Keratinocyte (primary cell): ENCODE results near the gene GAB2. TPM values are rescaled to one million over a fixed set of nuclear protein-coding genes. Genes with fewer than 3 reads are reported as not detected.

ENCODE experiments used
- DNase-seq: peaks from one replicate; pipeline ENCODE4 v3.0.0-alpha.2; 2011; ENCODE audit warnings: low read depth, missing footprints, low spot score
- FAIRE-seq: peaks from 2 replicates; lab custom pipeline; 2011; peaks lifted over from hg19 to GRCh38; lab: Jason Lieb, UNC
- H2AFZ ChIP-seq: 2 replicates; pipeline ENCODE4 v1.6.0; 2012; ENCODE audit warnings: low read length, control low read depth, inconsistent platforms; ENCODE audit not compliant: control insufficient read depth
- H3K27ac ChIP-seq: 2 replicates; pipeline ENCODE4 v1.5.1; 2011; ENCODE audit warnings: low read length; ENCODE audit not compliant: control insufficient read depth, insufficient read depth
- H3K27me3 ChIP-seq: 3 replicates; pipeline ENCODE4 v1.6.0; 2011; ENCODE audit warnings: low read length; ENCODE audit not compliant: control insufficient read depth, insufficient read depth; ENCODE audit errors: extremely low read depth
- H3K36me3 ChIP-seq, 2 experiments: 2 replicates in 1 of 2; 3 replicates in 1 of 2; pipeline ENCODE4 v1.5.1; 2011; ENCODE audit warnings: low read length in 2 of 2, mild to moderate bottlenecking in 1 of 2; ENCODE audit not compliant: control insufficient read depth in 2 of 2, insufficient read depth in 2 of 2; ENCODE audit errors: extremely low read depth in 1 of 2
- H3K4me1 ChIP-seq: 3 replicates; pipeline ENCODE4 v1.5.1; 2011; ENCODE audit warnings: low read length; ENCODE audit not compliant: control insufficient read depth, insufficient read depth; ENCODE audit errors: extremely low read depth
- H3K4me2 ChIP-seq: 3 replicates; pipeline ENCODE4 v1.6.0; 2011; ENCODE audit warnings: low read depth, low read length; ENCODE audit not compliant: control insufficient read depth, insufficient read depth; ENCODE audit errors: extremely low read depth
- H3K4me3 ChIP-seq, 3 experiments: fragments of 200-600 bp in 1 of 3; sonication (generic) in 1 of 3; 2 replicates in 2 of 3; 3 replicates in 1 of 3; pipeline ENCODE4 v1.5.1; 2011 to 2016; ENCODE audit warnings: low read length in 3 of 3, mild to moderate bottlenecking in 3 of 3, control low read depth in 2 of 3, inconsistent platforms in 1 of 3, low read depth in 1 of 3, mixed read lengths in 1 of 3, mixed run types in 1 of 3, moderate library complexity in 1 of 3; ENCODE audit not compliant: control insufficient read depth in 2 of 3, insufficient read depth in 2 of 3; ENCODE audit errors: extremely low read depth in 1 of 3
- H3K79me2 ChIP-seq: 2 replicates; pipeline ENCODE4 v1.6.0; 2012; ENCODE audit warnings: low read length; ENCODE audit not compliant: control insufficient read depth, insufficient read depth
- H3K9ac ChIP-seq: 3 replicates; pipeline ENCODE4 v1.6.0; 2011; ENCODE audit warnings: low read length; ENCODE audit not compliant: control insufficient read depth, insufficient read depth; ENCODE audit errors: extremely low read depth
- H3K9me1 ChIP-seq: 3 replicates; pipeline ENCODE4 v1.6.0; 2011; ENCODE audit warnings: low read length; ENCODE audit not compliant: control insufficient read depth, insufficient read depth; ENCODE audit errors: extremely low read depth
- H3K9me3 ChIP-seq: 2 replicates; pipeline ENCODE4 v1.5.1; 2012; ENCODE audit warnings: low read depth, low read length; ENCODE audit not compliant: control insufficient read depth
- H4K20me1 ChIP-seq: 3 replicates; pipeline ENCODE4 v1.6.0; 2011; ENCODE audit warnings: low read length; ENCODE audit not compliant: control insufficient read depth, insufficient read depth; ENCODE audit errors: extremely low read depth
- EZH2 ChIP-seq: IDR thresholded peaks from one replicate; pipeline ENCODE4 v1.6.1; 2012; ENCODE audit warnings: inconsistent platforms, mild to moderate bottlenecking, low read length, moderate library complexity
- dilution Hi-C: fragments of 300-500 bp; cut with MboI; formaldehyde crosslinking; loops from one replicate; pipeline ENCODE4 v1.7.0; 2020; ENCODE audit warnings: low sequenced_read_pairs; ENCODE audit not compliant: extremely low pct_ligation_motif_present
- polyA plus RNA-seq, 5 experiments: library from polyadenylated mRNA; depleted of rRNA in 3 of 5; stranded (reverse) in 3 of 5; stranded (forward) in 1 of 5; unstranded in 1 of 5; fragments of >200 nt; gene quantifications; 1 replicate in 1 of 5; 2 replicates in 3 of 5; 3 replicates in 1 of 5; pipeline versions ENCODE4 v1.2.1 to v1.2.3, GENCODE V29; 2011 to 2012; ENCODE audit warnings: missing spikeins in 2 of 5, low read depth in 1 of 5, low replicate concordance in 1 of 5
- TF ChIP-seq, protein P1 (sequence below), 3 experiments: IDR thresholded peaks in 1 of 3; conservative IDR thresholded peaks in 1 of 3; optimal IDR thresholded peaks in 1 of 3; 2 replicates in 2 of 3; 3 replicates in 1 of 3; pipeline versions ENCODE3 to v1.5.1; 2011; ENCODE audit warnings: low read length in 3 of 3, mild to moderate bottlenecking in 3 of 3, moderate library complexity in 2 of 3, control low read depth in 1 of 3, inconsistent platforms in 1 of 3; ENCODE audit not compliant: insufficient read depth in 2 of 3; ENCODE audit errors: extremely low read depth in 1 of 3

GAB2 gene
- polyA plus RNA-seq, 1 donor (not counting 4 experiments of a cell fraction or from before 2014, with no cell fraction given): 0.68 TPM

DNA sequence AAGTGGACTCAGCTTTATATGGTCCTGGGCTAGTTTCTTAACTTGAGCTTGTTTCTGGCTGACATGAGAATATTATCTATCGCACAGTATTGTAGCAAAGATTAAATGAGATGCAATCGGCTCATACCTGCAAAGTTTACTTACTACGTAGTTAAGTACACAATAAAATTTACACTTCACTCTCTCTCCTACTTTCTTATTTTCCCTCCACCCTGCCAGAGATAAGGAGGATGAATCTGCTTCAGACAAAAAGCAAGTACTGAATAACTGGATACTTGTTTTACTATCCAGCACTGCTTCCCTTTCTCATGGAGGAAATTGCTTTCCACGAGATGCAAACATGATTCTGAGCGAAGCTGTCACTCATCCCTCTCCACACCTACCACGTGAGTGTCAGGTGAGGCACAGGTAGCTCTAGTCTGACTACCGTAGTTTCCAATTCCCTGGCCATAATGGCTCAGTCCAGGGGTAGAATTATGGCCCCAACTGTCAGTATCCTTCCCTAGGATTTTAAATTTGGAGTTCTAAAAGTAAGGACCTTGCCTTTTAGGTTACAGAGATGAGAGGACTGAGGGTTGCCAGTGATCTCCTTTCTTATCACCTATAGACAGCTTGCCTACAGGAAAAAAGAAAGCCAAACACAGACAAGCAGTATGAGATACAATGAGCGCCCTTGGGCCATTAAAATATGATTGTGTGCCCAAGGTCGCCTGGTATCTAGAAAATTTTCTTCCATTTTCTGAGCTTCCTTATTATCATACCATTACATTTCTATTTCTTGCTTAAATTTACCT is 39.8 kb downstream of the GAB2 start:
- Histone ChIP-seq H3K4me2 (no peak overlapping the region), H3K9ac (no peak overlapping the region), H3K27me3 (no peaks in the 10 kb centered on the region), H3K4me1 (no peaks in the 10 kb centered on the region), H2AFZ (no peak overlapping the region), H3K36me3 (no peaks in the 10 kb centered on the region), H3K79me2 (no peaks in the 10 kb centered on the region), H4K20me1 (no peaks in the 10 kb centered on the region), H3K4me3 (no peak overlapping the region), H3K9me1 (no peaks in the 10 kb centered on the region), H3K27ac (no peak overlapping the region), H3K9me3 (no peaks in the 10 kb centered on the region)
- TF ChIP-seq, protein P1, sequence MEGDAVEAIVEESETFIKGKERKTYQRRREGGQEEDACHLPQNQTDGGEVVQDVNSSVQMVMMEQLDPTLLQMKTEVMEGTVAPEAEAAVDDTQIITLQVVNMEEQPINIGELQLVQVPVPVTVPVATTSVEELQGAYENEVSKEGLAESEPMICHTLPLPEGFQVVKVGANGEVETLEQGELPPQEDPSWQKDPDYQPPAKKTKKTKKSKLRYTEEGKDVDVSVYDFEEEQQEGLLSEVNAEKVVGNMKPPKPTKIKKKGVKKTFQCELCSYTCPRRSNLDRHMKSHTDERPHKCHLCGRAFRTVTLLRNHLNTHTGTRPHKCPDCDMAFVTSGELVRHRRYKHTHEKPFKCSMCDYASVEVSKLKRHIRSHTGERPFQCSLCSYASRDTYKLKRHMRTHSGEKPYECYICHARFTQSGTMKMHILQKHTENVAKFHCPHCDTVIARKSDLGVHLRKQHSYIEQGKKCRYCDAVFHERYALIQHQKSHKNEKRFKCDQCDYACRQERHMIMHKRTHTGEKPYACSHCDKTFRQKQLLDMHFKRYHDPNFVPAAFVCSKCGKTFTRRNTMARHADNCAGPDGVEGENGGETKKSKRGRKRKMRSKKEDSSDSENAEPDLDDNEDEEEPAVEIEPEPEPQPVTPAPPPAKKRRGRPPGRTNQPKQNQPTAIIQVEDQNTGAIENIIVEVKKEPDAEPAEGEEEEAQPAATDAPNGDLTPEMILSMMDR (optimal IDR thresholded peaks at IDR 0.05 in 1 of 3, IDR thresholded peaks at IDR 0.05 in 1 of 3, conservative IDR thresholded peaks at IDR 0.05 in 1 of 3; ENCODE audit: extremely low read depth in 1 of 3, insufficient read depth in 2 of 3, low read length in 3 of 3): no peak
- TF ChIP-seq EZH2: no peak
- dilution Hi-C loops: no loop called here
- DNase-seq: no peak
- no peak for FAIRE-seq

DNA sequence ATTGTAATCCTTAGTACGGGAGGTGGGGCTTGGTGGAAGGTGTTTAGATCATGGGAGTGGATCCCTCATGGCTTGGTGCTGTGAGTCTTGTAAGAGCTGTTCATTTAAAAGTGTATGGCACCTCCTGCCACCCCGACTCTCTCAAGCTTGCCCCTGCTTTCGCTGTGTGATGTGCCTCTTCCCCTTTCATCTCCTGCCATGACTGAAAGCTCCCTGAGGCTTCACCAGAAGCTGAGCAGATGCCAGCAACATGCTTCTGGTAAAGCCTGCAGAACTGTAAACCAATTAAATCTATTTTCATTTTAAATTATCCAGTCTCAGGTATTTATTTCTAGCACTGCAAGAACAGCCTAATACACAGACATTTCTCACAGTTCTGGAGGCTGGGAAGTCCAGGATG is 40.8 kb downstream of the GAB2 start:
- Histone ChIP-seq H3K4me1 (no peaks in the 10 kb centered on the region), H2AFZ (no peak overlapping the region), H3K4me3 (no peak overlapping the region), H3K27ac (no peak overlapping the region), H3K4me2 (no peak overlapping the region), H3K27me3 (no peaks in the 10 kb centered on the region), H3K9me3 (no peaks in the 10 kb centered on the region), H4K20me1 (no peaks in the 10 kb centered on the region), H3K9me1 (no peaks in the 10 kb centered on the region), H3K36me3 (no peaks in the 10 kb centered on the region), H3K9ac (no peak overlapping the region), H3K79me2 (no peaks in the 10 kb centered on the region)
- no peak for FAIRE-seq
- TF ChIP-seq, protein P1 (optimal IDR thresholded peaks at IDR 0.05 in 1 of 3, IDR thresholded peaks at IDR 0.05 in 1 of 3, conservative IDR thresholded peaks at IDR 0.05 in 1 of 3; ENCODE audit: extremely low read depth in 1 of 3, insufficient read depth in 2 of 3, low read length in 3 of 3): no peak
- TF ChIP-seq EZH2: no peak
- dilution Hi-C loops: no loop called here
- DNase-seq: no peak
